GM23338 (cell line): ENCODE results near the gene P2RX4. TPM values are rescaled to one million over a fixed set of nuclear protein-coding genes. Genes with fewer than 3 reads are reported as not detected.
"Not testable (repeated sequence)": the region's sequence is repeated elsewhere in the genome, so short reads cannot be mapped to it uniquely, and the experiment has no call there.

Source experiments
- ATAC-seq: fragments of 200-7000 bp; cut with Tn5 transposase; 3 replicates; pipeline ENCODE4 v1.9.1; 2020
- DNase-seq: peaks from one replicate; pipeline ENCODE4 v3.0.0-alpha.2; 2015; ENCODE audit warnings: low spot score
- H2AFZ ChIP-seq: fragments of 200-600 bp; sonication (generic); 2 replicates; pipeline ENCODE4 v1.8.0; 2016; ENCODE audit warnings: antibody characterized with exemption, mild to moderate bottlenecking, moderate library complexity
- H3F3A ChIP-seq: fragments of 200-600 bp; sonication (generic); replicated peaks from 2 replicates; pipeline ENCODE4 v1.8.0; 2017; ENCODE audit warnings: antibody characterized with exemption, mixed run types, low read depth
- H3K27ac ChIP-seq: fragments of 200-600 bp; sonication (generic); 2 replicates; pipeline ENCODE4 v1.6.1; 2016; ENCODE audit warnings: low read depth
- H3K27me3 ChIP-seq: fragments of 200-600 bp; sonication (generic); 2 replicates; pipeline ENCODE4 v1.8.0; 2016; ENCODE audit warnings: mild to moderate bottlenecking, mixed run types, moderate library complexity; ENCODE audit not compliant: insufficient read depth
- H3K36me3 ChIP-seq: fragments of 200-600 bp; sonication (generic); 2 replicates; pipeline ENCODE4 v1.8.0; 2016; ENCODE audit warnings: mild to moderate bottlenecking; ENCODE audit not compliant: insufficient read depth
- H3K4me1 ChIP-seq: fragments of 200-600 bp; sonication (generic); 2 replicates; pipeline ENCODE4 v1.8.0; 2016; ENCODE audit warnings: mild to moderate bottlenecking, moderate library complexity; ENCODE audit not compliant: insufficient read depth
- H3K4me2 ChIP-seq: fragments of 200-600 bp; sonication (generic); 2 replicates; pipeline ENCODE4 v1.7.1; 2017; ENCODE audit warnings: mixed run types
- H3K4me3 ChIP-seq: fragments of 200-600 bp; sonication (generic); 2 replicates; pipeline ENCODE4 v1.6.1; 2016; ENCODE audit warnings: mixed run types
- H3K79me2 ChIP-seq: fragments of 200-600 bp; sonication (generic); replicated peaks from 2 replicates; pipeline ENCODE4 v1.8.0; 2017; ENCODE audit warnings: mild to moderate bottlenecking; ENCODE audit not compliant: insufficient read depth
- H3K9me2 ChIP-seq: fragments of 200-600 bp; sonication (generic); 2 replicates; pipeline ENCODE4 v1.8.0; 2017; ENCODE audit not compliant: insufficient read depth
- H4K20me1 ChIP-seq: fragments of 200-600 bp; sonication (generic); replicated peaks from 2 replicates; pipeline ENCODE4 v1.8.0; 2017; ENCODE audit warnings: mild to moderate bottlenecking; ENCODE audit not compliant: insufficient read depth
- H3K27ac Mint-ChIP-seq: 2 replicates; pipeline ENCODE4 v1.8.0; 2020; ENCODE audit warnings: inconsistent platforms, mild to moderate bottlenecking, moderate library complexity, mixed read lengths
- H3K27me3 Mint-ChIP-seq: 3 replicates; pipeline ENCODE4 v1.8.0; 2022; ENCODE audit warnings: low read depth, mild to moderate bottlenecking, moderate library complexity, mixed read lengths, inconsistent platforms; ENCODE audit not compliant: insufficient read depth, poor library complexity
- H3K36me3 Mint-ChIP-seq: 3 replicates; pipeline ENCODE4 v1.8.0; 2021; ENCODE audit warnings: low read depth, mild to moderate bottlenecking, inconsistent platforms, moderate library complexity, mixed read lengths
- H3K4me1 Mint-ChIP-seq: 3 replicates; pipeline ENCODE4 v1.8.0; 2020; ENCODE audit warnings: mild to moderate bottlenecking, inconsistent platforms, mixed read lengths
- H3K4me3 Mint-ChIP-seq: 3 replicates; pipeline ENCODE4 v1.8.0; 2021; ENCODE audit warnings: moderate library complexity, mild to moderate bottlenecking, inconsistent platforms, mixed read lengths
- H3K9me3 Mint-ChIP-seq: 3 replicates; pipeline ENCODE4 v1.8.0; 2020; ENCODE audit warnings: moderate library complexity, mild to moderate bottlenecking, inconsistent platforms, mixed read lengths
- CREB1 ChIP-seq: fragments of 250-450 bp; sonication (Bioruptor Pico); IDR thresholded peaks from 2 replicates; pipeline ENCODE4 v1.5.0; 2020; ENCODE audit warnings: low read depth, mild to moderate bottlenecking, moderate library complexity
- EZH2 ChIP-seq: fragments of 200-600 bp; sonication (generic); IDR thresholded peaks from one replicate; pipeline ENCODE4 v1.8.0; 2017; ENCODE audit warnings: antibody characterized with exemption, mild to moderate bottlenecking, low read depth; ENCODE audit not compliant: unreplicated experiment
- EZH2phosphoT487 ChIP-seq: fragments of 200-600 bp; sonication (generic); IDR thresholded peaks from one replicate; pipeline ENCODE4 v1.8.1; 2018; ENCODE audit warnings: antibody characterized with exemption; ENCODE audit not compliant: unreplicated experiment
- JUNB ChIP-seq: IDR thresholded peaks from one replicate; pipeline ENCODE4 v1.6.1; 2016; ENCODE audit warnings: antibody characterized with exemption; ENCODE audit not compliant: unreplicated experiment
- STAT1 ChIP-seq: IDR thresholded peaks from one replicate; pipeline ENCODE4 v1.6.1; 2016; ENCODE audit warnings: antibody characterized with exemption; ENCODE audit not compliant: unreplicated experiment
- ZNF114 ChIP-seq: fragments of 250-450 bp; sonication (Bioruptor Pico); IDR thresholded peaks from 2 replicates; pipeline ENCODE4 v1.5.0; 2020; ENCODE audit warnings: mild to moderate bottlenecking, moderate library complexity
- ZNF331 ChIP-seq: fragments of 250-450 bp; sonication (Bioruptor Pico); IDR thresholded peaks from 2 replicates; pipeline ENCODE4 v1.5.0; 2020; ENCODE audit warnings: low read depth, mild to moderate bottlenecking, moderate library complexity
- polyA plus RNA-seq: library from polyadenylated mRNA; unstranded; fragments of >200 nt; fragmentation: Nextera tagmentation; extraction: Ambion mirVana; gene quantifications from 2 replicates; pipeline ENCODE4 v1.2.1, GENCODE V29; 2016
- total RNA-seq: library from RNA; depleted of rRNA; stranded (reverse); fragments of >200 nt; shearing (Covaris generic); gene quantifications from 2 replicates; pipeline ENCODE4 v1.2.3, GENCODE V29; 2014
- TF ChIP-seq, protein P1 (sequence below): fragments of 250-450 bp; sonication (Bioruptor Pico); IDR thresholded peaks from 2 replicates; pipeline ENCODE4 v1.5.0; 2020; ENCODE audit warnings: mild to moderate bottlenecking, moderate library complexity
- TF ChIP-seq, protein P2 (sequence below): IDR thresholded peaks from 2 replicates; pipeline ENCODE4 v1.6.1; 2016; ENCODE audit warnings: antibody characterized with exemption
- TF ChIP-seq, protein P3 (sequence below): IDR thresholded peaks from one replicate; pipeline ENCODE4 v1.6.1; 2018; ENCODE audit warnings: antibody characterized with exemption; ENCODE audit not compliant: unreplicated experiment
- TF ChIP-seq, protein P4 (sequence below), 2 experiments: fragments of 200-600 bp in 1 of 2; sonication (generic) in 1 of 2; conservative IDR thresholded peaks; 2 replicates each; pipeline versions ENCODE4 v1.5.1 to v1.6.1; 2016 to 2017; ENCODE audit warnings: antibody characterized with exemption in 2 of 2, low read depth in 2 of 2, mild to moderate bottlenecking in 2 of 2, moderate library complexity in 1 of 2

Gene P2RX4
- total and polyA plus RNA-seq, 2 experiments from 2014 or later, result 5.6 to 18.9 TPM

DNA sequence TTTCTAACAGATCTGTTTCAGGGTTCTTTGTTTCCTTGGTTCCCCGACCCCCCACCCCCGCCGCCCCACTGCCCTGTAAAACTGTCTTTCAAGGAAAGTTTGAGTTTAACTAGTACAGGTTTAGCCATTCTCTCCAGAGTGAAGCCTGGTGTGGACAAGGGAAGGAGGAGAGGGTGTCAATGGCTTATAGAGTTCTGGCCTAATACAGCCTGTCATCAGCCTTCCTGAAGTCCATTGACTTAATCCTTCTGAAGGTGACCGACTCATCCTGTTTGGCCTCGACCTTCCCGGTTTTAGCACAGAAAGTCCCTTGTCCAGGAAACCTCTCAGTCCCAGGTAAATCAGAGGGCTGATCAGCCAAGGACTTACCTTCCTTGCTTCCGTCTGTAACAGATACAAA lies 11.0 kb upstream of the P2RX4 start:
- Histone ChIP-seq H4K20me1 (no peaks in the 10 kb centered on the region), H3K4me3 (no peak overlapping the region), H3F3A (no peaks in the 10 kb centered on the region), H3K9me2 (no peaks in the 10 kb centered on the region), H3K79me2 (no peaks in the 10 kb centered on the region), H3K27ac (no peak overlapping the region), H3K4me1 (no peaks in the 10 kb centered on the region), H2AFZ (no peak overlapping the region), H3K27me3 (no peaks in the 10 kb centered on the region), H3K36me3 (no peaks in the 10 kb centered on the region), H3K4me2 (no peak overlapping the region)
- Mint-ChIP-seq H3K27me3 (no peaks in the 10 kb centered on the region), H3K27ac (no peak overlapping the region), H3K4me3 (no peak overlapping the region), H3K36me3 (no peaks in the 10 kb centered on the region), H3K4me1 (no peaks in the 10 kb centered on the region), H3K9me3 (no peaks in the 10 kb centered on the region)
- TF ChIP-seq, protein P1, sequence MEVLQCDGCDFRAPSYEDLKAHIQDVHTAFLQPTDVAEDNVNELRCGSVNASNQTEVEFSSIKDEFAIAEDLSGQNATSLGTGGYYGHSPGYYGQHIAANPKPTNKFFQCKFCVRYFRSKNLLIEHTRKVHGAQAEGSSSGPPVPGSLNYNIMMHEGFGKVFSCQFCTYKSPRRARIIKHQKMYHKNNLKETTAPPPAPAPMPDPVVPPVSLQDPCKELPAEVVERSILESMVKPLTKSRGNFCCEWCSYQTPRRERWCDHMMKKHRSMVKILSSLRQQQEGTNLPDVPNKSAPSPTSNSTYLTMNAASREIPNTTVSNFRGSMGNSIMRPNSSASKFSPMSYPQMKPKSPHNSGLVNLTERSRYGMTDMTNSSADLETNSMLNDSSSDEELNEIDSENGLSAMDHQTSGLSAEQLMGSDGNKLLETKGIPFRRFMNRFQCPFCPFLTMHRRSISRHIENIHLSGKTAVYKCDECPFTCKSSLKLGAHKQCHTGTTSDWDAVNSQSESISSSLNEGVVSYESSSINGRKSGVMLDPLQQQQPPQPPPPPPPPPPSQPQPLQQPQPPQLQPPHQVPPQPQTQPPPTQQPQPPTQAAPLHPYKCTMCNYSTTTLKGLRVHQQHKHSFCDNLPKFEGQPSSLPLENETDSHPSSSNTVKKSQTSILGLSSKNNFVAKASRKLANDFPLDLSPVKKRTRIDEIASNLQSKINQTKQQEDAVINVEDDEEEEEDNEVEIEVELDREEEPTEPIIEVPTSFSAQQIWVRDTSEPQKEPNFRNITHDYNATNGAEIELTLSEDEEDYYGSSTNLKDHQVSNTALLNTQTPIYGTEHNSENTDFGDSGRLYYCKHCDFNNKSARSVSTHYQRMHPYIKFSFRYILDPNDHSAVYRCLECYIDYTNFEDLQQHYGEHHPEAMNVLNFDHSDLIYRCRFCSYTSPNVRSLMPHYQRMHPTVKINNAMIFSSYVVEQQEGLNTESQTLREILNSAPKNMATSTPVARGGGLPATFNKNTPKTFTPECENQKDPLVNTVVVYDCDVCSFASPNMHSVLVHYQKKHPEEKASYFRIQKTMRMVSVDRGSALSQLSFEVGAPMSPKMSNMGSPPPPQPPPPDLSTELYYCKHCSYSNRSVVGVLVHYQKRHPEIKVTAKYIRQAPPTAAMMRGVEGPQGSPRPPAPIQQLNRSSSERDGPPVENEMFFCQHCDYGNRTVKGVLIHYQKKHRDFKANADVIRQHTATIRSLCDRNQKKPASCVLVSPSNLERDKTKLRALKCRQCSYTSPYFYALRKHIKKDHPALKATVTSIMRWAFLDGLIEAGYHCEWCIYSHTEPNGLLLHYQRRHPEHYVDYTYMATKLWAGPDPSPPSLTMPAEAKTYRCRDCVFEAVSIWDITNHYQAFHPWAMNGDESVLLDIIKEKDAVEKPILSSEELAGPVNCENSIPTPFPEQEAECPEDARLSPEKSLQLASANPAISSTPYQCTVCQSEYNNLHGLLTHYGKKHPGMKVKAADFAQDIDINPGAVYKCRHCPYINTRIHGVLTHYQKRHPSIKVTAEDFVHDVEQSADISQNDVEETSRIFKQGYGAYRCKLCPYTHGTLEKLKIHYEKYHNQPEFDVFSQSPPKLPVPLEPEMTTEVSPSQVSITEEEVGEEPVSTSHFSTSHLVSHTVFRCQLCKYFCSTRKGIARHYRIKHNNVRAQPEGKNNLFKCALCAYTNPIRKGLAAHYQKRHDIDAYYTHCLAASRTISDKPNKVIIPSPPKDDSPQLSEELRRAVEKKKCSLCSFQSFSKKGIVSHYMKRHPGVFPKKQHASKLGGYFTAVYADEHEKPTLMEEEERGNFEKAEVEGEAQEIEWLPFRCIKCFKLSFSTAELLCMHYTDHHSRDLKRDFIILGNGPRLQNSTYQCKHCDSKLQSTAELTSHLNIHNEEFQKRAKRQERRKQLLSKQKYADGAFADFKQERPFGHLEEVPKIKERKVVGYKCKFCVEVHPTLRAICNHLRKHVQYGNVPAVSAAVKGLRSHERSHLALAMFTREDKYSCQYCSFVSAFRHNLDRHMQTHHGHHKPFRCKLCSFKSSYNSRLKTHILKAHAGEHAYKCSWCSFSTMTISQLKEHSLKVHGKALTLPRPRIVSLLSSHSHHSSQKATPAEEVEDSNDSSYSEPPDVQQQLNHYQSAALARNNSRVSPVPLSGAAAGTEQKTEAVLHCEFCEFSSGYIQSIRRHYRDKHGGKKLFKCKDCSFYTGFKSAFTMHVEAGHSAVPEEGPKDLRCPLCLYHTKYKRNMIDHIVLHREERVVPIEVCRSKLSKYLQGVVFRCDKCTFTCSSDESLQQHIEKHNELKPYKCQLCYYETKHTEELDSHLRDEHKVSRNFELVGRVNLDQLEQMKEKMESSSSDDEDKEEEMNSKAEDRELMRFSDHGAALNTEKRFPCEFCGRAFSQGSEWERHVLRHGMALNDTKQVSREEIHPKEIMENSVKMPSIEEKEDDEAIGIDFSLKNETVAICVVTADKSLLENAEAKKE (CRISPR knock-in tag), result no peak
- TF ChIP-seq, protein P2, sequence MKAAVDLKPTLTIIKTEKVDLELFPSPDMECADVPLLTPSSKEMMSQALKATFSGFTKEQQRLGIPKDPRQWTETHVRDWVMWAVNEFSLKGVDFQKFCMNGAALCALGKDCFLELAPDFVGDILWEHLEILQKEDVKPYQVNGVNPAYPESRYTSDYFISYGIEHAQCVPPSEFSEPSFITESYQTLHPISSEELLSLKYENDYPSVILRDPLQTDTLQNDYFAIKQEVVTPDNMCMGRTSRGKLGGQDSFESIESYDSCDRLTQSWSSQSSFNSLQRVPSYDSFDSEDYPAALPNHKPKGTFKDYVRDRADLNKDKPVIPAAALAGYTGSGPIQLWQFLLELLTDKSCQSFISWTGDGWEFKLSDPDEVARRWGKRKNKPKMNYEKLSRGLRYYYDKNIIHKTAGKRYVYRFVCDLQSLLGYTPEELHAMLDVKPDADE, result no peak
- no peak for TF ChIP-seq STAT1
- TF ChIP-seq, protein P3, sequence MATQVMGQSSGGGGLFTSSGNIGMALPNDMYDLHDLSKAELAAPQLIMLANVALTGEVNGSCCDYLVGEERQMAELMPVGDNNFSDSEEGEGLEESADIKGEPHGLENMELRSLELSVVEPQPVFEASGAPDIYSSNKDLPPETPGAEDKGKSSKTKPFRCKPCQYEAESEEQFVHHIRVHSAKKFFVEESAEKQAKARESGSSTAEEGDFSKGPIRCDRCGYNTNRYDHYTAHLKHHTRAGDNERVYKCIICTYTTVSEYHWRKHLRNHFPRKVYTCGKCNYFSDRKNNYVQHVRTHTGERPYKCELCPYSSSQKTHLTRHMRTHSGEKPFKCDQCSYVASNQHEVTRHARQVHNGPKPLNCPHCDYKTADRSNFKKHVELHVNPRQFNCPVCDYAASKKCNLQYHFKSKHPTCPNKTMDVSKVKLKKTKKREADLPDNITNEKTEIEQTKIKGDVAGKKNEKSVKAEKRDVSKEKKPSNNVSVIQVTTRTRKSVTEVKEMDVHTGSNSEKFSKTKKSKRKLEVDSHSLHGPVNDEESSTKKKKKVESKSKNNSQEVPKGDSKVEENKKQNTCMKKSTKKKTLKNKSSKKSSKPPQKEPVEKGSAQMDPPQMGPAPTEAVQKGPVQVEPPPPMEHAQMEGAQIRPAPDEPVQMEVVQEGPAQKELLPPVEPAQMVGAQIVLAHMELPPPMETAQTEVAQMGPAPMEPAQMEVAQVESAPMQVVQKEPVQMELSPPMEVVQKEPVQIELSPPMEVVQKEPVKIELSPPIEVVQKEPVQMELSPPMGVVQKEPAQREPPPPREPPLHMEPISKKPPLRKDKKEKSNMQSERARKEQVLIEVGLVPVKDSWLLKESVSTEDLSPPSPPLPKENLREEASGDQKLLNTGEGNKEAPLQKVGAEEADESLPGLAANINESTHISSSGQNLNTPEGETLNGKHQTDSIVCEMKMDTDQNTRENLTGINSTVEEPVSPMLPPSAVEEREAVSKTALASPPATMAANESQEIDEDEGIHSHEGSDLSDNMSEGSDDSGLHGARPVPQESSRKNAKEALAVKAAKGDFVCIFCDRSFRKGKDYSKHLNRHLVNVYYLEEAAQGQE, result no peak
- no peak for TF ChIP-seq EZH2
- no peak for TF ChIP-seq ZNF331
- TF ChIP-seq CREB1 (CRISPR knock-in tag), result no peak
- TF ChIP-seq, protein P4, sequence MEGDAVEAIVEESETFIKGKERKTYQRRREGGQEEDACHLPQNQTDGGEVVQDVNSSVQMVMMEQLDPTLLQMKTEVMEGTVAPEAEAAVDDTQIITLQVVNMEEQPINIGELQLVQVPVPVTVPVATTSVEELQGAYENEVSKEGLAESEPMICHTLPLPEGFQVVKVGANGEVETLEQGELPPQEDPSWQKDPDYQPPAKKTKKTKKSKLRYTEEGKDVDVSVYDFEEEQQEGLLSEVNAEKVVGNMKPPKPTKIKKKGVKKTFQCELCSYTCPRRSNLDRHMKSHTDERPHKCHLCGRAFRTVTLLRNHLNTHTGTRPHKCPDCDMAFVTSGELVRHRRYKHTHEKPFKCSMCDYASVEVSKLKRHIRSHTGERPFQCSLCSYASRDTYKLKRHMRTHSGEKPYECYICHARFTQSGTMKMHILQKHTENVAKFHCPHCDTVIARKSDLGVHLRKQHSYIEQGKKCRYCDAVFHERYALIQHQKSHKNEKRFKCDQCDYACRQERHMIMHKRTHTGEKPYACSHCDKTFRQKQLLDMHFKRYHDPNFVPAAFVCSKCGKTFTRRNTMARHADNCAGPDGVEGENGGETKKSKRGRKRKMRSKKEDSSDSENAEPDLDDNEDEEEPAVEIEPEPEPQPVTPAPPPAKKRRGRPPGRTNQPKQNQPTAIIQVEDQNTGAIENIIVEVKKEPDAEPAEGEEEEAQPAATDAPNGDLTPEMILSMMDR (conservative IDR thresholded peaks at IDR 0.05; ENCODE audit: low read depth in 2 of 2), result no peak
- TF ChIP-seq ZNF114 (CRISPR knock-in tag), result no peak
- TF ChIP-seq EZH2phosphoT487, result no peak
- no peak for TF ChIP-seq JUNB
- no peak for DNase-seq
- ATAC-seq, result no peak

DNA sequence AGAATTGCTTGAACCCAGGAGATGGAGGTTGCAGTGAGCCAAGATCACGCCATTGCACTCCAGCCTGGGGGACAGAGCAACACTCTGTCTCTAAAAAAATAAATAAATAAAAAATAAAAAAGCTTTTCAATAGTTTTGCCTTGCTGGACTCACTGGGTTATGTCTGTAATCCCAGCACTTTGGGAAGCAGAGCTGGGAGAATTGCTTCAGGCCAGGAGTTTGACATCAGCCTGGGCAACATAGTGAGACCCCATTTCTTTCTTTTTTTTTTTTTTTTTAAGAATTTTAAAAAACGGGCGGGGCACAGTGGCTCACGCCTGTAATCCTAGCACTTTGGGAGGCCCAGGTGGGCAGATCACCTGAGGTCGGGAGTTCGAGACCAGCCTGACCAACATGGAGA lies 8.8 kb upstream of the P2RX4 start:
- not testable (repeated sequence) for H3K9me2 ChIP-seq, H3K79me2 ChIP-seq, H3K27me3 Mint-ChIP-seq, H3K4me3 Mint-ChIP-seq, H3F3A ChIP-seq, H3K9me3 Mint-ChIP-seq, H3K27me3 ChIP-seq, H3K36me3 Mint-ChIP-seq, H3K36me3 ChIP-seq, H3K4me1 ChIP-seq, DNase-seq, H3K4me3 ChIP-seq, H2AFZ ChIP-seq, H4K20me1 ChIP-seq, H3K4me2 ChIP-seq, H3K27ac Mint-ChIP-seq, H3K4me1 Mint-ChIP-seq, ATAC-seq, H3K27ac ChIP-seq
